Measurements from ENCODE around the gene MYBPC2.

DNA sequence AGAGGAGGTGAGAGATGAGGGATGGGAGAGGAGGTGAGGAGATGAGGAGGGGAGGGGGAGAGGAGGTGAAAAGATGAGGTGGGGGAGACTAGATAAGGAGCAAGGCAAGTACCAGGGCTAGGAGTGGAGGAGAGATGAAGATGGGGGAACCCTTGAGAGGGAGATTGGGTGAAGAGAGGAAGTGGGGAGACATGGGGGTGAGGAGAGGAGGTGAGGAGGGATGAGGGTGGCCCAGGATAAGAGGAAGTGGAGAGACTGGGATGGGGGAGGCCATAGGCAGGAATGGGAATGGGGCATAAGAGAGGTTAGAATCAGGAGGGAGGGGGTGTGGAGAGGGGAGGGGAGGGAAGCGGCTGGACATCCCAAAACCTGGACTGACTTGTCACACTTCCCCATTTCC, 26.9 kb downstream of the MYBPC2 start:
- TF ChIP-seq, protein P1, sequence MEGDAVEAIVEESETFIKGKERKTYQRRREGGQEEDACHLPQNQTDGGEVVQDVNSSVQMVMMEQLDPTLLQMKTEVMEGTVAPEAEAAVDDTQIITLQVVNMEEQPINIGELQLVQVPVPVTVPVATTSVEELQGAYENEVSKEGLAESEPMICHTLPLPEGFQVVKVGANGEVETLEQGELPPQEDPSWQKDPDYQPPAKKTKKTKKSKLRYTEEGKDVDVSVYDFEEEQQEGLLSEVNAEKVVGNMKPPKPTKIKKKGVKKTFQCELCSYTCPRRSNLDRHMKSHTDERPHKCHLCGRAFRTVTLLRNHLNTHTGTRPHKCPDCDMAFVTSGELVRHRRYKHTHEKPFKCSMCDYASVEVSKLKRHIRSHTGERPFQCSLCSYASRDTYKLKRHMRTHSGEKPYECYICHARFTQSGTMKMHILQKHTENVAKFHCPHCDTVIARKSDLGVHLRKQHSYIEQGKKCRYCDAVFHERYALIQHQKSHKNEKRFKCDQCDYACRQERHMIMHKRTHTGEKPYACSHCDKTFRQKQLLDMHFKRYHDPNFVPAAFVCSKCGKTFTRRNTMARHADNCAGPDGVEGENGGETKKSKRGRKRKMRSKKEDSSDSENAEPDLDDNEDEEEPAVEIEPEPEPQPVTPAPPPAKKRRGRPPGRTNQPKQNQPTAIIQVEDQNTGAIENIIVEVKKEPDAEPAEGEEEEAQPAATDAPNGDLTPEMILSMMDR (IDR thresholded peaks at IDR 0.05; ENCODE audit: insufficient read depth, low read depth, low read length) = no peak
- no peak for TF ChIP-seq EZH2 (IDR thresholded peaks at IDR 0.05; ENCODE audit: insufficient read depth, low read length)
